Testis (tissue), 2 donors: ENCODE measurements around the gene SIRT6.

Source experiments
- POLR2A ChIP-seq: fragments of 450-650 bp; IDR thresholded peaks from one replicate; pipeline ENCODE4 v1.6.1; 2017; ENCODE audit warnings: antibody characterized with exemption, mild to moderate bottlenecking, moderate library complexity
- TF ChIP-seq, protein P1 (sequence below), 3 experiments: fragments of 450-650 bp in 2 of 3; fragments of 200-600 bp in 1 of 3; sonication (generic) in 1 of 3; IDR thresholded peaks; one replicate each; pipeline ENCODE4 v1.5.1; 2016 to 2019; ENCODE audit warnings: antibody characterized with exemption in 3 of 3, mild to moderate bottlenecking in 2 of 3, moderate library complexity in 1 of 3

DNA sequence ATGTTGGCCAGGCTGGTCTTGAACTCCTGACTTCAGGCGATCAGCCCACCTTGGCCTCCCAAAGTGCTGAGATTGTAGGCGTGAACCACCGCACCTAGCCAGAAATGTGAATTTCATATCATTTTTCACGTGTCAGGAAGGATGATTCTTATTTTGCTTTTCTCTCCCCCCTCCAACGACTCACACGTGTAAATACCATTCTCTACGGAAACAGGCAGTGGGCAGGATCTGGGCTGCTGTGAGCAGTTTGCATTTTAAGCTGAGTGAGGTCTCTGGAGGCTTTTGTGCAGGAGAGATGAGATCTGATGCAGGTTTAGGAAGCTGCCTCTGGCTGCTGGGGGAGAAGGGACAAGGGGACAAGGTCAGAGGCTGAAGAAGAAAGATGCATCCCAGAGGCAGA lies 12.0 kb upstream of the SIRT6 start:
- TF ChIP-seq, protein P1, sequence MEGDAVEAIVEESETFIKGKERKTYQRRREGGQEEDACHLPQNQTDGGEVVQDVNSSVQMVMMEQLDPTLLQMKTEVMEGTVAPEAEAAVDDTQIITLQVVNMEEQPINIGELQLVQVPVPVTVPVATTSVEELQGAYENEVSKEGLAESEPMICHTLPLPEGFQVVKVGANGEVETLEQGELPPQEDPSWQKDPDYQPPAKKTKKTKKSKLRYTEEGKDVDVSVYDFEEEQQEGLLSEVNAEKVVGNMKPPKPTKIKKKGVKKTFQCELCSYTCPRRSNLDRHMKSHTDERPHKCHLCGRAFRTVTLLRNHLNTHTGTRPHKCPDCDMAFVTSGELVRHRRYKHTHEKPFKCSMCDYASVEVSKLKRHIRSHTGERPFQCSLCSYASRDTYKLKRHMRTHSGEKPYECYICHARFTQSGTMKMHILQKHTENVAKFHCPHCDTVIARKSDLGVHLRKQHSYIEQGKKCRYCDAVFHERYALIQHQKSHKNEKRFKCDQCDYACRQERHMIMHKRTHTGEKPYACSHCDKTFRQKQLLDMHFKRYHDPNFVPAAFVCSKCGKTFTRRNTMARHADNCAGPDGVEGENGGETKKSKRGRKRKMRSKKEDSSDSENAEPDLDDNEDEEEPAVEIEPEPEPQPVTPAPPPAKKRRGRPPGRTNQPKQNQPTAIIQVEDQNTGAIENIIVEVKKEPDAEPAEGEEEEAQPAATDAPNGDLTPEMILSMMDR (IDR thresholded peaks at IDR 0.05): no peak
- no peak for TF ChIP-seq POLR2A
